NCI-H1417 treated with DMSO at 0.1 percent for 48 hours (cell line): Measurements from ENCODE around the gene DHTKD1.
"Not testable (repeated sequence)": the region's sequence is repeated elsewhere in the genome, so short reads cannot be mapped to it uniquely, and the experiment has no call there.

ENCODE experiments used
- DNase-seq: peaks from one replicate; lab custom pipeline; 2025; lab: John Stamatoyannopoulos, UW

Gene DHTKD1

GRCh38 chr10:12150163-12150562 lies 81.4 kb downstream of the DHTKD1 start:
- no peak for DNase-seq

GRCh38 chr10:12154516-12154915 lies 85.8 kb downstream of the DHTKD1 start:
- DNase-seq, result no peak

GRCh38 chr10:12156367-12157123 lies 87.8 kb downstream of the DHTKD1 start:
- DNase-seq, result no peak

DNA sequence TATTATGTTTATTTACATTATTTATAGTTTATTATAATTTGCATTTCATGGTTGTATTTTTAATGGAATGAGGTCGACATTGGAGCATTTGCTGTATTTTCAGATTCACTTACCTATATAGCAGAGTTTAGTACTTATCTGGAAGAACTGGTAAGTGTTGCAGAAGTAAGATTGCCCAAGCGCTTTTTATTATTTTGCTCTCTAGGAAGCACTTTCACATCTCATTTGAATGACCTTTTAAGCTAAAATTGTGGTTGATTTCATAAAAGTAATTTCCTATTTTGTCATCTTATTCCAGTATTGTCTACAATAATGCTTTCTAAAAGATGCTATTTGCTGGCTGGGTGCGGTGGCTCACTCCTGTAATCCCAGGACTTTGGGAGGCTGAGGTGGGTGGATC lies 89.4 kb downstream of the DHTKD1 start:
- DNase-seq, result no peak

- DNase-seq, result no peak
Measured at GRCh38 chr10:12160664-12161063, 91.9 kb downstream of the DHTKD1 start.

DNA sequence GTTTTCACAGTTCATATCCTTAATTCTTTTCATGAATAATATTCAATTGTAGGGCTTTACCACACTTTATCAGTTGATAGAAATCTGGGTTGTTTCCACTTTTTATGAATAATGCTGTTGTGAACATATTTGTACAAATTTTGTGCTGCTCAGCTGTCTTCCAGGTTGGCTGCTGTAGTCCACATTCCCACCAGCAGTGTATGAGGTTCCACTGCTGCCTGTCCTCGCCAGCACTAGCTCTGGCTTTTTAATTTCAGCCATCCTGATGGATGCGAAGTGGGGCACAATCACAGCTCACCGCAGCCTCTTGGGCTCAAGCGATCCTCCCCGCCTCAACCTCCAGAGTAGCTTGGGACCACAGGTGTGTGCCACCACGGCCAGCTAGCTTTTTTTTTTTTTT lies 94.2 kb downstream of the DHTKD1 start:
- no peak for DNase-seq

DNA sequence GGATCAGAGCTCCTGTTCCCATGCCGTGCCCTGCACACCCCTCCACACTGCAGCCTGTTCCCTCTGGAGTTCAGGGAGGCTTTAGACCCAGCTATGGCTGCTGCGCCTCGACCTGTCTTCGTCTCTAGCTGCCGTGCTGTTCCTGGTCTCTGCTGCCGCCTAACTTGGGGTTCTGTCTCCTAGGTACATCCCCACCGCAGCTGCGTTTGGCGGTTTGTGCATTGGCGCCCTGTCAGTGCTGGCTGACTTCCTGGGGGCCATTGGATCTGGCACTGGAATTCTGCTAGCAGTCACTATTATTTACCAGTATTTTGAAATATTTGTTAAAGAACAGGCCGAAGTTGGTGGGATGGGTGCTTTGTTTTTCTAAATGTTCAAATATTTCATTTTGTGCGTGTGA lies 95.3 kb downstream of the DHTKD1 start:
- DNase-seq, result no peak

DNA sequence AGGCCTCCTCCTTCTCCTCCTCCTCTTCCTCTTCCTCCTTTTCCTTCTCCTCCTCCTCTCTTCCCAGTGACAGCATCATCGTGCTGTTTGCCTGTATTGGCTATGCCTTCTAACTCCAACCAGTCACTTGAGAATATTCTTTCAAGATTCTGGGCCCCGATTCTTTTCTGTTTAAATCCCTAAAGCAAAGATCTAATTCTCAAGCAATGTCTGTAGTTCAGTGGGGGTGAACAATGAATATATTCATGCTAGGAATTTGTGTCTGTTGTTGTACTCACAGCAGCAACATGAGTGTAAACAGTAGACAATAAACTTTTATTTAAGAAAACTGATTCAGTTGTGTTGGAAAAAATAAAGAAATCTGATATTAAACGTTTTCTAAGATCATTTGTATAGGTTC lies 96.3 kb downstream of the DHTKD1 start:
- DNase-seq, result no peak

DNA sequence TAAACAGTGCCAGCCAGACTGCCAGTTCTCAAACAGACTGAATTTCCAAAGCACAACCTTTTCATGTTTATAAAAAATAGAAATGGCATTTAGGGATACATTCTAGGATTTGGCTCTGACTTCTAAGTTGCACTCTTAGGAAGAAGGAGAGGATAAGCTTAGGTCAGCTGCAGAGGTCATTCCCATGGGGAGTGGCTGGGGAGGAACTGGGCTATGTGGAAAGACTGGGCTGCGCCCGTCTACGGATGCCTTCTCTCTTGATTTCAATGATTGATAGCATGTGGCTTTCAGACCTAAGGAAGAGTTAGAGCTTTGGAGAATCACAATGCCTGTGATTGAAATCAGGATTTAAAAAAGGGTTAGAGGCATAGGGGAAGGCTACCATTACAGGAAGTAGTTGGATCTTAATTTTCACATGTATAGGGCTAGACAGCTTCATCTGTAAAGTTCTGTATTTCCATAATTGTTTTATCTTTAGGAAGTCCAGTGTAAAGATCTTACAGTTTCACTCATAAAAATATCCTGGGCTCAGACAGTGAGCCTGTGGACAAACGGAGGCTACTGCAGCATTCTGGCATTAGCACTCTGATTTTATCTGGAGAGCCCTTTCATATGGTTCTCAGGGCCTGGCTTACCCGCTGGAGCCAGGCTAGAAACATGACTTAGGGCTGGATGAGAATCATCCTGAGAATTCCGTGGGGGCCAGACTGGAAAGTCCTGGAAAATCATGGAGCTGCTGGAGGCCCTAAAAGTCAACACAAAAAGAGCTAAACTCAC lies 97.4 kb downstream of the DHTKD1 start:
- no peak for DNase-seq

GRCh38 chr10:12171512-12171911 lies 102.8 kb downstream of the DHTKD1 start:
- not testable (repeated sequence) for DNase-seq
